GM12874 (cell line): ENCODE results near the gene FAM53A.

ENCODE experiments used
- CTCF ChIP-seq: IDR thresholded peaks from 2 replicates; pipeline ENCODE4 v1.5.1; 2011; ENCODE audit warnings: low read depth, mild to moderate bottlenecking, control low read depth, low read length, moderate library complexity; ENCODE audit not compliant: insufficient read depth

The FAM53A gene

GRCh38 chr4:1599026-1599481 is 85.1 kb downstream of the FAM53A start:
- no peak for TF ChIP-seq CTCF

GRCh38 chr4:1598206-1599025 is 85.7 kb downstream of the FAM53A start:
- no peak for TF ChIP-seq CTCF

GRCh38 chr4:1597021-1597931 is 86.8 kb downstream of the FAM53A start:
- TF ChIP-seq CTCF: no peak

- TF ChIP-seq CTCF: no peak
These were observed 87.7 kb downstream of the FAM53A start for GRCh38 chr4:1596393-1596792.

- TF ChIP-seq CTCF: no peak
These were observed 88.3 kb downstream of the FAM53A start for GRCh38 chr4:1595789-1596325.

GRCh38 chr4:1594871-1595788 is 89.0 kb downstream of the FAM53A start:
- TF ChIP-seq CTCF: no peak
